Esophagus muscularis mucosa (tissue), 4 donors: ENCODE results near the gene HRH2. TPM values are rescaled to one million over a fixed set of nuclear protein-coding genes. Genes with fewer than 3 reads are reported as not detected.

Experiments used
- DNase-seq: peaks from one replicate; pipeline ENCODE4 v3.0.0-alpha.2; 2017; ENCODE audit errors: extremely low spot score
- H3K27ac ChIP-seq, 4 donors: fragments of 200-600 bp; sonication (generic); replicated peaks in 1 of 4; 1 replicate in 3 of 4; 2 replicates in 1 of 4; pipeline ENCODE4 v1.5.1; 2016 to 2019; ENCODE audit warnings: mild to moderate bottlenecking in 1 of 4
- H3K27me3 ChIP-seq, 4 donors: fragments of 200-600 bp; sonication (generic); one replicate each; pipeline versions ENCODE4 v1.5.1 to v1.6.0; 2016 to 2019
- H3K36me3 ChIP-seq, 4 donors: fragments of 200-600 bp; sonication (generic); one replicate each; pipeline ENCODE4 v1.5.1; 2016 to 2019
- H3K4me1 ChIP-seq, 4 donors: fragments of 200-600 bp; sonication (generic); one replicate each; pipeline ENCODE4 v1.5.1; 2016 to 2019
- H3K4me3 ChIP-seq, 4 donors: fragments of 200-600 bp; sonication (generic); 1 replicate in 2 of 4; 2 replicates in 2 of 4; pipeline ENCODE4 v1.5.1; 2016 to 2019; ENCODE audit warnings: mild to moderate bottlenecking in 4 of 4, moderate library complexity in 1 of 4
- H3K9me3 ChIP-seq, 4 donors: fragments of 200-600 bp; sonication (generic); 1 replicate in 3 of 4; 2 replicates in 1 of 4; pipeline ENCODE4 v1.5.1; 2016 to 2019
- CTCF ChIP-seq, 3 experiments: fragments of 200-600 bp in 2 of 3; fragments of 450-650 bp in 1 of 3; sonication (generic) in 2 of 3; IDR thresholded peaks; one replicate each; pipeline ENCODE4 v1.5.1; 2017 to 2019; ENCODE audit warnings: antibody characterized with exemption in 3 of 3, mild to moderate bottlenecking in 2 of 3, moderate library complexity in 1 of 3
- EP300 ChIP-seq: sonication (generic); formaldehyde crosslinking; IDR thresholded peaks from one replicate; pipeline ENCODE4 v1.6.1; 2017; ENCODE audit warnings: antibody characterized with exemption
- POLR2A ChIP-seq: fragments of 450-650 bp; IDR thresholded peaks from one replicate; pipeline ENCODE4 v1.6.1; 2017; ENCODE audit warnings: antibody characterized with exemption, moderate library complexity, mild to moderate bottlenecking, low read depth
- POLR2AphosphoS5 ChIP-seq, 2 donors: sonication (generic); formaldehyde crosslinking; IDR thresholded peaks; one replicate each; pipeline ENCODE4 v1.6.1; 2017; ENCODE audit warnings: antibody characterized with exemption in 2 of 2
- WGBS: methylation state at CpG from one replicate; pipeline ENCODE4 v1.1.5; 2018; 5-methylcytosine and 5-hydroxymethylcytosine counted together
- intact Hi-C: fragments of 100-400 bp; cut with DNase I; formaldehyde crosslinking; loops from one replicate; pipeline ENCODE4 v1.15.1; 2023
- total RNA-seq, 4 donors: library from RNA; depleted of rRNA; stranded (reverse); fragments of >200 nt; gene quantifications; one replicate each; pipeline versions ENCODE4 v1.1.0 to v1.2.1, GENCODE V29; 2016

The HRH2 gene
- total RNA-seq, 4 donors from 2014 or later, result 1.9 to 10.9 (median 2.8) TPM

GRCh38 chr5:175696855-175697198 is 39.0 kb downstream of the HRH2 start:
- TF ChIP-seq POLR2AphosphoS5 (IDR thresholded peaks at IDR 0.05) (no peak), CTCF (IDR thresholded peaks at IDR 0.05) (no peak)
- H3K4me1 ChIP-seq, result peaks cover 0 to 22% (median 4%) of the 10 kb centered on the region in 4 donors
- no peak overlapping the region for H3K4me3 ChIP-seq
- H3K36me3 ChIP-seq, result no peaks in the 10 kb centered on the region
- peaks cover 0 to 51% (median 0%) of the 10 kb centered on the region in 4 donors for H3K27me3 ChIP-seq
- no peak for DNase-seq
- WGBS, result 83% methylated on average over 3 of the region's 14 CpGs
- H3K27ac ChIP-seq, result no peak overlapping the region
- H3K9me3 ChIP-seq, result no peaks in the 10 kb centered on the region
- intact Hi-C loops, result no loop called here

GRCh38 chr5:175697846-175698245 is 40.0 kb downstream of the HRH2 start:
- H3K36me3 ChIP-seq, result no peaks in the 10 kb centered on the region
- WGBS, result 91% methylated on average over 7 of the region's 7 CpGs
- intact Hi-C loops, result no loop called here
- TF ChIP-seq CTCF (IDR thresholded peaks at IDR 0.05) (no peak), POLR2AphosphoS5 (IDR thresholded peaks at IDR 0.05) (no peak), POLR2A (no peak), EP300 (no peak)
- no peak for DNase-seq
- peaks cover 0 to under 1% (median 0%) of the 10 kb centered on the region in 4 donors for H3K9me3 ChIP-seq
- H3K4me1 ChIP-seq, result peaks cover 0 to 21% (median 2%) of the 10 kb centered on the region in 4 donors
- no peak overlapping the region for H3K4me3 ChIP-seq
- peaks cover 0 to 50% (median 0%) of the 10 kb centered on the region in 4 donors for H3K27me3 ChIP-seq
- no peak overlapping the region for H3K27ac ChIP-seq

DNA sequence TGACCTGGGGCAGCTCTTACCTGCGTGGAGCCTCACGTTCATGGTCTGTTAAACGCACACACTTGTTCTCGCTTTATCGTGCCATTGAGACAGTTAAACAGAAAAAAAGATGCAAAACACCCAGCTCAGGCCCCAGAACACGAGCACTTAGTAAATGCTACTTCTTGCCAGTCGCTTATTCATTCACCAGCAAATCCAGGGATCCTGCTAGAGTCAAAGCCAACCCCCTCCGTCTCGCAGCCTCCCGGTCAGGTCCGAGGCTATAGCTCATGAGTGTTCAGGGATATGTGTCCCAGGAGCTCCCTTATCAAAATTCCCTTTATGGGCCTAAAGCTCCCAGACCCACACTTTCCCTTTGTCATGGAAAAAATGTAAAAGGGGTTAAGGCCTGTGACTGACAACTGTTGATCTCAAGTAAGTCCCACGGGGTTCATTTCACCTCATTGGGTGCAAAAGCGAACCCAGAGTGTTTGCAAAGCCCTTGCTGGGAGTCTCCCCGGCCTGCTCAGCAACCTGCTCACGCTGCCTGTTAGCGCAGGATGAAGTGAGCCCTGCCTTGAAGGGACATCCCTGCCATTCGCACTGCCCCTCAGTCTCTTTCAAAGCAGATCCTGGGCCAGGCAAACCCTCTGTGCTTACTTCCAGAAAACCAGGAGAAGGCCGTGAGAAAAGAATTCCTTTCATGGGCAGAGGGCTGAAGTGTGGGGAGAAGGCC is 40.7 kb downstream of the HRH2 start:
- intact Hi-C loops, result no loop called here
- H3K36me3 ChIP-seq, result no peaks in the 10 kb centered on the region
- H3K9me3 ChIP-seq, result peaks cover 0 to 6% (median 0%) of the 10 kb centered on the region in 4 donors
- peaks cover 0 to 44% (median 0%) of the 10 kb centered on the region in 4 donors for H3K27me3 ChIP-seq
- TF ChIP-seq CTCF (IDR thresholded peaks at IDR 0.05) (no peak), POLR2AphosphoS5 (IDR thresholded peaks at IDR 0.05) (no peak), POLR2A (no peak), EP300 (no peak)
- no peak for DNase-seq
- peaks cover 0 to 13% (median 0%) of the 10 kb centered on the region in 4 donors for H3K4me1 ChIP-seq
- WGBS, result 77% methylated on average over 18 of the region's 18 CpGs
- H3K27ac ChIP-seq, result no peak overlapping the region
- H3K4me3 ChIP-seq, result no peak overlapping the region

DNA sequence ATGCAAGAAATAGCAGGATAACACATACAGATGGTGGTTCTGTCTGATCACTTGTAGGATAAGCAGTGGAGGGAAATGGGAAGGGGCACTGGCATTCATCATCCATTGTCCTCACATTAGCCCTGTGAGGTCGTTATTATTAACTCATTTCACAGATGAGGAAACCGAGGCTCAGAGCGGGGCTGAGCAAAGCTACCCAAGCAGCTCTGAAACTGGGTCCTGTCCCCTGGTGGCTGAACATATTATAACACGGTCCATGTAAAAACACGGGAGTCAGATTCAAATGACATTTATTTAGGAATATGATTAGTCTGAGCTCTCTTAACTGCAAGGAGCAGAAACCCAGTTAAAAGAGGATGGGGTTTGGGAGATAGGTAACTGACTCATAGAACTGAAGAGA is 43.1 kb downstream of the HRH2 start:
- no peak overlapping the region for H3K27ac ChIP-seq
- H3K27me3 ChIP-seq, result peaks cover 0 to 26% (median 0%) of the 10 kb centered on the region in 4 donors
- no peaks in the 10 kb centered on the region for H3K4me1 ChIP-seq
- DNase-seq, result no peak
- WGBS, result 86% methylated on average over 5 of the region's 5 CpGs
- no peak overlapping the region for H3K4me3 ChIP-seq
- peaks cover 0 to 6% (median 0%) of the 10 kb centered on the region in 4 donors for H3K9me3 ChIP-seq
- no peak for TF ChIP-seq POLR2A
- no peak for TF ChIP-seq POLR2AphosphoS5 (IDR thresholded peaks at IDR 0.05)
- TF ChIP-seq CTCF (IDR thresholded peaks at IDR 0.05), result peak in 2 of 3 experiments; percentile 21 to 36
- TF ChIP-seq EP300, result no peak
- H3K36me3 ChIP-seq, result no peaks in the 10 kb centered on the region
- intact Hi-C loops, result loop anchor here (10.0 kb wide), 1 partner anchor 166 kb away; no protein-coding TSS in a partner anchor
